ENCODE measurements around the gene PSAP. TPM values are rescaled to one million over a fixed set of nuclear protein-coding genes. Genes with fewer than 3 reads are reported as not detected.

The PSAP gene
- total and polyA plus RNA-seq, 2 donors from 2014 or later: 1,082 to 1,249 TPM

GRCh38 chr10:71766717-71767419, 84.2 kb downstream of the PSAP start:
- H3K9ac ChIP-seq (ENCODE audit: low read length in 3 of 3): no peak overlapping the region
- intact Hi-C loops (cut with DNase I): no loop called here
- no peaks in the 10 kb centered on the region for H3K27me3 ChIP-seq (ENCODE audit: control insufficient read depth, insufficient read depth, low read length)
- no peak for FAIRE-seq
- peaks cover 0 to 57% (median 14%) of the 10 kb centered on the region in 3 donors for H3K4me1 ChIP-seq (ENCODE audit: control insufficient read depth in 2 of 3, insufficient read depth in 2 of 3, low read depth in 1 of 3, low read length in 3 of 3)
- no peak overlapping the region for H3K4me3 ChIP-seq (ENCODE audit: low read length in 3 of 3)
- peak overlapping the region; percentile 79 to 89 for H3K27ac ChIP-seq (ENCODE audit: low read depth in 2 of 2, low read length in 2 of 2)
- no peak for TF ChIP-seq CTCF (IDR thresholded peaks at IDR 0.05; ENCODE audit: borderline replicate concordance, extremely low read depth, insufficient read depth)
- H3K36me3 ChIP-seq (ENCODE audit: control insufficient read depth in 2 of 3, insufficient read depth in 3 of 3, low read length in 3 of 3): no peaks in the 10 kb centered on the region
- no peaks in the 10 kb centered on the region for H3K9me3 ChIP-seq (ENCODE audit: control insufficient read depth in 2 of 3, insufficient read depth in 1 of 3, low read length in 3 of 3)
- peak in 4 of 5 donors; percentile 49 to 94 (median 66) for DNase-seq

Small RNA genes within 50 kb of the gene (microRNA-seq; reads per million reads assigned to microRNA genes)
- not detected for gene MIR7152

Other genes starting within 250 kb of the PSAP start
- 0.35 TPM for gene C10orf105, start 131.5 kb downstream of the PSAP start, total RNA-seq
- gene C10orf105, start 131.5 kb downstream of the PSAP start, polyA plus RNA-seq (ENCODE audit: insufficient read depth, low read depth, low replicate concordance): not detected
- gene VSIR, start 77.7 kb downstream of the PSAP start, total RNA-seq: 66.6 TPM
- gene VSIR, start 77.7 kb downstream of the PSAP start, polyA plus RNA-seq (ENCODE audit: insufficient read depth, low read depth, low replicate concordance): 32.1 TPM
- gene CHST3, start 113.1 kb upstream of the PSAP start, total RNA-seq: 31.5 TPM
- 9.1 TPM for gene CHST3, start 113.1 kb upstream of the PSAP start, polyA plus RNA-seq (ENCODE audit: insufficient read depth, low read depth, low replicate concordance)
- gene SPOCK2, start 237.3 kb upstream of the PSAP start, total RNA-seq: 19.7 TPM
- gene SPOCK2, start 237.3 kb upstream of the PSAP start, polyA plus RNA-seq (ENCODE audit: insufficient read depth, low read depth, low replicate concordance): 103 TPM

Measured in kidney (tissue), 14 donors.